DOHH2 (cell line): Measurements from ENCODE around the gene PRR20C.
"Not testable (repeated sequence)": the region's sequence is repeated elsewhere in the genome, so short reads cannot be mapped to it uniquely, and the experiment has no call there.

ENCODE experiments used
- H3F3A ChIP-seq: fragments of 200-600 bp; sonication (generic), shearing (Covaris generic); 2 replicates; pipeline ENCODE4 v1.6.0; 2016; ENCODE audit warnings: antibody characterized with exemption, mild to moderate bottlenecking; ENCODE audit not compliant: control insufficient read depth, insufficient read depth
- H3K27ac ChIP-seq: fragments of 200-600 bp; sonication (generic); 2 replicates; pipeline ENCODE4 v1.5.1; 2014; ENCODE audit warnings: low read depth, mild to moderate bottlenecking, low read length, moderate library complexity
- H3K27me3 ChIP-seq: fragments of 200-600 bp; sonication (generic); 2 replicates; pipeline ENCODE4 v1.6.1; 2014; ENCODE audit warnings: mild to moderate bottlenecking, low read length, mixed read lengths; ENCODE audit not compliant: control insufficient read depth
- H3K36me3 ChIP-seq: fragments of 200-600 bp; sonication (generic); 2 replicates; pipeline ENCODE4 v1.6.1; 2014; ENCODE audit warnings: mild to moderate bottlenecking, low read length, moderate library complexity, mixed read lengths; ENCODE audit not compliant: control insufficient read depth
- H3K4me1 ChIP-seq: fragments of 200-600 bp; sonication (generic); 2 replicates; pipeline ENCODE4 v1.6.1; 2014; ENCODE audit warnings: mild to moderate bottlenecking, low read length, mixed read lengths; ENCODE audit not compliant: control insufficient read depth
- H3K4me2 ChIP-seq: fragments of 200-600 bp; sonication (generic); 2 replicates; pipeline ENCODE4 v1.6.0; 2014; ENCODE audit warnings: mild to moderate bottlenecking, low read length, moderate library complexity
- H3K4me3 ChIP-seq: fragments of 200-600 bp; sonication (generic); 2 replicates; pipeline ENCODE4 v1.5.1; 2014; ENCODE audit warnings: mild to moderate bottlenecking, low read length, mixed read lengths
- H3K79me2 ChIP-seq: fragments of 200-600 bp; sonication (generic); 2 replicates; pipeline ENCODE4 v1.6.1; 2014; ENCODE audit warnings: mild to moderate bottlenecking, low read length, mixed read lengths; ENCODE audit not compliant: control insufficient read depth
- H3K9me2 ChIP-seq: fragments of 200-600 bp; sonication (generic); replicated peaks from 2 replicates; pipeline ENCODE4 v1.6.1; 2014; ENCODE audit warnings: mild to moderate bottlenecking, low read length, mixed read lengths; ENCODE audit not compliant: control insufficient read depth
- H3K9me3 ChIP-seq: fragments of 200-600 bp; sonication (generic); 2 replicates; pipeline ENCODE4 v1.6.1; 2014; ENCODE audit warnings: antibody characterized with exemption, low read length, mixed read lengths; ENCODE audit not compliant: control insufficient read depth, insufficient read depth
- H4K20me1 ChIP-seq: fragments of 200-600 bp; sonication (generic); 2 replicates; pipeline ENCODE4 v1.6.0; 2014; ENCODE audit warnings: low read depth, mild to moderate bottlenecking, antibody characterized with exemption, low read length, moderate library complexity; ENCODE audit not compliant: control insufficient read depth, insufficient read depth
- EZH2phosphoT487 ChIP-seq: fragments of 200-600 bp; sonication (generic); IDR thresholded peaks from 2 replicates; pipeline ENCODE4 v1.6.1; 2017; ENCODE audit warnings: borderline replicate concordance, mild to moderate bottlenecking, antibody characterized with exemption, low read length, moderate library complexity, mixed read lengths
- TF ChIP-seq, protein P1 (sequence below): fragments of 200-600 bp; sonication (generic); IDR thresholded peaks from one replicate; pipeline ENCODE4 v1.5.1; 2014; ENCODE audit warnings: antibody characterized with exemption, mild to moderate bottlenecking, low read depth, low read length; ENCODE audit not compliant: poor library complexity, severe bottlenecking

Gene PRR20C

DNA sequence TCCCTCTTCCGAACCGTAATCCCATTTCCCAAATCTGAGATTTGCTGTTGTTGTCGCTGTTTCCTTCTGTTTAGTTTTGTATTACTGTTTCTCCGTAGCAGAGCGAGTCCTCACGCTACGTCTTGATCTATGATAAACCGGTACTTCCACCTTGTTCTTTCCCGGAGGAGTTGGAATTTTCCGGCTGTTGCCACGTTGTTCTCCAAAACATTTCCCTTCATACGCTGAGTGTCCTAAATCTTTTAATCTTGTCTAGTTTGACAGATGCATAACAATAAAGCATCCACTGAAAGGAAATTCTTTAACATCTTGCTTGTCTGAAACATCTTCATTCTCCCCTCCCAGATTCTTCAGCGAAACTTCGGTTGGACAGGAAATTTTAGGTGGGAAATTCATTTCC lies 5.8 kb upstream of the PRR20C start:
- H3F3A ChIP-seq, H3K79me2 ChIP-seq, H3K27me3 ChIP-seq, H3K9me2 ChIP-seq, H3K27ac ChIP-seq, H4K20me1 ChIP-seq, H3K4me2 ChIP-seq, H3K4me3 ChIP-seq, H3K9me3 ChIP-seq, H3K36me3 ChIP-seq, H3K4me1 ChIP-seq: not testable (repeated sequence)

GRCh38 chr13:57160332-57160731 lies 6.5 kb downstream of the PRR20C start, which contains the start of gene PRR20D:
TSS of gene PRR20D (plus strand) at chr13:57160632. CDS start at chr13:57161019, 387 bp downstream.
- H3K4me2 ChIP-seq, H3K79me2 ChIP-seq, H3K27ac ChIP-seq, H3F3A ChIP-seq, H3K36me3 ChIP-seq, H3K4me1 ChIP-seq, H3K27me3 ChIP-seq, H3K9me3 ChIP-seq, H3K4me3 ChIP-seq, H4K20me1 ChIP-seq, H3K9me2 ChIP-seq: not testable (repeated sequence)

- H3K27me3 ChIP-seq, H3K9me3 ChIP-seq, H3K4me1 ChIP-seq, H3K4me2 ChIP-seq, H3F3A ChIP-seq, H3K4me3 ChIP-seq, H3K9me2 ChIP-seq, H3K36me3 ChIP-seq, H3K79me2 ChIP-seq, H3K27ac ChIP-seq, H4K20me1 ChIP-seq: not testable (repeated sequence)
Observed at GRCh38 chr13:57166897-57167296, 13.0 kb downstream of the PRR20C start, which contains the start of gene PRR20E. TSS of gene PRR20E (plus strand) at chr13:57167197. CDS start at chr13:57167584, 387 bp downstream.

GRCh38 chr13:57191667-57192066 lies 37.8 kb downstream of the PRR20C start:
- Histone ChIP-seq H3K79me2 (no peaks in the 10 kb centered on the region), H4K20me1 (no peaks in the 10 kb centered on the region), H3K27me3 (no peaks in the 10 kb centered on the region), H3K27ac (no peak overlapping the region), H3K9me2 (no peaks in the 10 kb centered on the region), H3K9me3 (no peaks in the 10 kb centered on the region), H3K4me2 (no peak overlapping the region), H3K4me3 (no peak overlapping the region), H3F3A (no peaks in the 10 kb centered on the region), H3K4me1 (no peaks in the 10 kb centered on the region), H3K36me3 (no peaks in the 10 kb centered on the region)
- TF ChIP-seq EZH2phosphoT487 = no peak
- TF ChIP-seq, protein P1, sequence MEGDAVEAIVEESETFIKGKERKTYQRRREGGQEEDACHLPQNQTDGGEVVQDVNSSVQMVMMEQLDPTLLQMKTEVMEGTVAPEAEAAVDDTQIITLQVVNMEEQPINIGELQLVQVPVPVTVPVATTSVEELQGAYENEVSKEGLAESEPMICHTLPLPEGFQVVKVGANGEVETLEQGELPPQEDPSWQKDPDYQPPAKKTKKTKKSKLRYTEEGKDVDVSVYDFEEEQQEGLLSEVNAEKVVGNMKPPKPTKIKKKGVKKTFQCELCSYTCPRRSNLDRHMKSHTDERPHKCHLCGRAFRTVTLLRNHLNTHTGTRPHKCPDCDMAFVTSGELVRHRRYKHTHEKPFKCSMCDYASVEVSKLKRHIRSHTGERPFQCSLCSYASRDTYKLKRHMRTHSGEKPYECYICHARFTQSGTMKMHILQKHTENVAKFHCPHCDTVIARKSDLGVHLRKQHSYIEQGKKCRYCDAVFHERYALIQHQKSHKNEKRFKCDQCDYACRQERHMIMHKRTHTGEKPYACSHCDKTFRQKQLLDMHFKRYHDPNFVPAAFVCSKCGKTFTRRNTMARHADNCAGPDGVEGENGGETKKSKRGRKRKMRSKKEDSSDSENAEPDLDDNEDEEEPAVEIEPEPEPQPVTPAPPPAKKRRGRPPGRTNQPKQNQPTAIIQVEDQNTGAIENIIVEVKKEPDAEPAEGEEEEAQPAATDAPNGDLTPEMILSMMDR = no peak
